ENCODE results near the gene MPL. TPM values are rescaled to one million over a fixed set of nuclear protein-coding genes. Genes with fewer than 3 reads are reported as not detected.

The MPL gene
- total RNA-seq, 1 donor from 2014 or later = not detected

GRCh38 chr1:43288785-43289706 lies 48.6 kb upstream of the MPL start:
- H3K4me3 ChIP-seq (ENCODE audit: insufficient read depth, low read depth, low read length) = no peak overlapping the region
- H3K4me1 ChIP-seq (ENCODE audit: insufficient read depth, low read length) = no peaks in the 10 kb centered on the region
- H3K9me3 Mint-ChIP-seq (ENCODE audit: unreplicated experiment) = peaks cover 2% of the 10 kb centered on the region
- H2AFZ ChIP-seq (ENCODE audit: low read depth, low read length) = no peak overlapping the region
- FAIRE-seq (no peak), DNase-seq (ENCODE audit: low read depth) (no peak)
- no peak overlapping the region for H3K4me2 ChIP-seq (ENCODE audit: low read length)
- H3K36me3 Mint-ChIP-seq (ENCODE audit: low read depth, unreplicated experiment) = peaks cover 5% of the 10 kb centered on the region
- H3K9ac ChIP-seq (ENCODE audit: low read length) = no peak overlapping the region
- peaks cover 2% of the 10 kb centered on the region for H3K4me1 Mint-ChIP-seq (ENCODE audit: low read depth, unreplicated experiment)
- no peaks in the 10 kb centered on the region for H3K9me3 ChIP-seq (ENCODE audit: insufficient read depth, low read depth, low read length)
- H3K27ac Mint-ChIP-seq (ENCODE audit: unreplicated experiment) = no peak overlapping the region
- no peaks in the 10 kb centered on the region for H4K20me1 ChIP-seq (ENCODE audit: insufficient read depth, low read length)
- H3K27me3 Mint-ChIP-seq (ENCODE audit: low read depth, unreplicated experiment) = peaks cover 33% of the 10 kb centered on the region
- no peak overlapping the region for H3K27ac ChIP-seq (ENCODE audit: low read depth, low read length)
- H3K4me3 Mint-ChIP-seq (ENCODE audit: unreplicated experiment) = no peak overlapping the region
- H3K79me2 ChIP-seq (ENCODE audit: insufficient read depth, low read length) = no peaks in the 10 kb centered on the region
- TF ChIP-seq CTCF (IDR thresholded peaks at IDR 0.05; ENCODE audit: insufficient read depth, low read depth, low read length) = no peak
- no peak for TF ChIP-seq EZH2 (IDR thresholded peaks at IDR 0.05; ENCODE audit: insufficient read depth, low read length)
- H3K27me3 ChIP-seq (ENCODE audit: insufficient read depth, low read length) = peaks cover 6% of the 10 kb centered on the region
- no peaks in the 10 kb centered on the region for H3K36me3 ChIP-seq (ENCODE audit: insufficient read depth, low read length)

GRCh38 chr1:43292216-43292615 lies 45.4 kb upstream of the MPL start:
- Mint-ChIP-seq H3K4me3 (ENCODE audit: unreplicated experiment) (no peak overlapping the region), H3K27ac (ENCODE audit: unreplicated experiment) (no peak overlapping the region), H3K4me1 (ENCODE audit: low read depth, unreplicated experiment) (peaks cover 11% of the 10 kb centered on the region), H3K36me3 (ENCODE audit: low read depth, unreplicated experiment) (no peaks in the 10 kb centered on the region), H3K27me3 (ENCODE audit: low read depth, unreplicated experiment) (peaks cover 15% of the 10 kb centered on the region), H3K9me3 (ENCODE audit: unreplicated experiment) (peaks cover 1% of the 10 kb centered on the region)
- FAIRE-seq (no peak), DNase-seq (ENCODE audit: low read depth) (no peak)
- H3K27ac ChIP-seq (ENCODE audit: low read depth, low read length) = no peak overlapping the region
- H3K4me1 ChIP-seq (ENCODE audit: insufficient read depth, low read length) = peaks cover 11% of the 10 kb centered on the region
- no peak overlapping the region for H3K4me2 ChIP-seq (ENCODE audit: low read length)
- no peak for TF ChIP-seq EZH2 (IDR thresholded peaks at IDR 0.05; ENCODE audit: insufficient read depth, low read length)
- TF ChIP-seq CTCF (IDR thresholded peaks at IDR 0.05; ENCODE audit: insufficient read depth, low read depth, low read length) = no peak
- H2AFZ ChIP-seq (ENCODE audit: low read depth, low read length) = no peak overlapping the region
- no peaks in the 10 kb centered on the region for H3K79me2 ChIP-seq (ENCODE audit: insufficient read depth, low read length)
- H3K9ac ChIP-seq (ENCODE audit: low read length) = no peak overlapping the region
- H4K20me1 ChIP-seq (ENCODE audit: insufficient read depth, low read length) = no peaks in the 10 kb centered on the region
- peaks cover 2% of the 10 kb centered on the region for H3K27me3 ChIP-seq (ENCODE audit: insufficient read depth, low read length)
- H3K36me3 ChIP-seq (ENCODE audit: insufficient read depth, low read length) = no peaks in the 10 kb centered on the region
- no peak overlapping the region for H3K4me3 ChIP-seq (ENCODE audit: insufficient read depth, low read depth, low read length)
- no peaks in the 10 kb centered on the region for H3K9me3 ChIP-seq (ENCODE audit: insufficient read depth, low read depth, low read length)

- no peak overlapping the region for H3K4me2 ChIP-seq (ENCODE audit: low read length)
- H3K27ac ChIP-seq (ENCODE audit: low read depth, low read length) = no peak overlapping the region
- H3K27me3 Mint-ChIP-seq (ENCODE audit: low read depth, unreplicated experiment) = peaks cover 11% of the 10 kb centered on the region
- TF ChIP-seq CTCF (IDR thresholded peaks at IDR 0.05; ENCODE audit: insufficient read depth, low read depth, low read length) (no peak), EZH2 (IDR thresholded peaks at IDR 0.05; ENCODE audit: insufficient read depth, low read length) (no peak)
- no peak overlapping the region for H3K27ac Mint-ChIP-seq (ENCODE audit: unreplicated experiment)
- H3K4me3 ChIP-seq (ENCODE audit: insufficient read depth, low read depth, low read length) = no peak overlapping the region
- H3K36me3 ChIP-seq (ENCODE audit: insufficient read depth, low read length) = no peaks in the 10 kb centered on the region
- H3K9me3 ChIP-seq (ENCODE audit: insufficient read depth, low read depth, low read length) = no peaks in the 10 kb centered on the region
- H3K9ac ChIP-seq (ENCODE audit: low read length) = no peak overlapping the region
- DNase-seq (ENCODE audit: low read depth) = no peak
- H2AFZ ChIP-seq (ENCODE audit: low read depth, low read length) = no peak overlapping the region
- H3K9me3 Mint-ChIP-seq (ENCODE audit: unreplicated experiment) = no peaks in the 10 kb centered on the region
- no peak for FAIRE-seq
- peaks cover 2% of the 10 kb centered on the region for H3K27me3 ChIP-seq (ENCODE audit: insufficient read depth, low read length)
- H3K79me2 ChIP-seq (ENCODE audit: insufficient read depth, low read length) = no peaks in the 10 kb centered on the region
- H3K36me3 Mint-ChIP-seq (ENCODE audit: low read depth, unreplicated experiment) = no peaks in the 10 kb centered on the region
- peaks cover 11% of the 10 kb centered on the region for H3K4me1 Mint-ChIP-seq (ENCODE audit: low read depth, unreplicated experiment)
- H3K4me3 Mint-ChIP-seq (ENCODE audit: unreplicated experiment) = no peak overlapping the region
- peaks cover 11% of the 10 kb centered on the region for H3K4me1 ChIP-seq (ENCODE audit: insufficient read depth, low read length)
- H4K20me1 ChIP-seq (ENCODE audit: insufficient read depth, low read length) = no peaks in the 10 kb centered on the region
Observed at GRCh38 chr1:43292679-43293078, 44.9 kb upstream of the MPL start.

Measured in astrocyte (in vitro differentiated cells and primary cell).